ENCODE measurements around the gene FAM3D.

FAM3D gene

DNA sequence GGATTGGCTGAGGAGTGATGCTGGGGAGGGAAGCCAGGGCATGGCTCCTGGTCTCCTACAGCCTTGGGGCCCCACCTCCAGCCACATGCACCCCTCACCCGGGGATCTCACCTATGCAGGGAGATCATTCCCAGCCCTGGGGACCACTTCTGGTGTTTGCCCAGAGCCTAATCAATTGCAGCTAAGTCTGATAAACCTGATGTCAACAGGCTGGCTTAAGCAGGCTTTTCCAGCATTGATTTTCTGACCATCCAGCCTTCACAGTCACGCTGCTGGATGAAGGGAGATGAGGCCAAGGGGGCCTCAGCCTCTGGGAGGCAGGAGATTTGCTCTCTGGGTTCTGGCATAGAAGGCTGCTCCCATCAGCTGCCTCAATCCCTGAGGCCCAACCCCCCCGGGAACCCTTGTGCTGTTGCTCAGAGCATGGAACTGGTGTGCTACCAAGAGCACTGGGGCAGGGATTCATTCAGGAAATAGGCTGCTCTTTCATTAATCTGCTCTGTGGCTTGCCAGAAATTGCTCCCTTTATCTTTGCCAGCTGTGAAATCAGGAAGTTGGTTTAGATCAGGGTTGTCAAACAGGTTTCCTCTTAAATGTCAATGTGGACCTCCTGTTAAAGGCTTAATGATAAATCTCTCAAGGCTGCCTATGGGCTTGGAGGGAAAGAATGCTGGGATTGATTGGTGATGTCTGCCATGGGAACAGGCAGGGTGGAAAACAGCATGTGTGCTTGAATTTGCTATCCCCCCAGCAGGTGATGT lies 19.0 kb downstream of the FAM3D start:
- no peaks in the 10 kb centered on the region for H4K20me1 ChIP-seq (ENCODE audit: insufficient read depth, low read length, poor library complexity, severe bottlenecking)
- no peaks in the 10 kb centered on the region for H3K27me3 ChIP-seq (ENCODE audit: insufficient read depth, low read length, poor library complexity, severe bottlenecking)
- H3K9me3 ChIP-seq (ENCODE audit: insufficient read depth, low read depth, low read length): peaks cover 6% of the 10 kb centered on the region; the same call in 1 of the 2 replicates
- no peaks in the 10 kb centered on the region for H3K9me2 ChIP-seq (replicated peaks; ENCODE audit: low read depth, low read length)
- H3K9ac ChIP-seq (ENCODE audit: low read depth, low read length, poor library complexity, severe bottlenecking): no peak overlapping the region
- no peak for TF ChIP-seq EZH2phosphoT487 (IDR thresholded peaks at IDR 0.05; ENCODE audit: borderline replicate concordance)
- TF ChIP-seq CTCF (conservative IDR thresholded peaks at IDR 0.05; ENCODE audit: low read length): no peak
- H3K36me3 ChIP-seq (ENCODE audit: insufficient read depth, low read length): no peaks in the 10 kb centered on the region
- no peak overlapping the region for H2AFZ ChIP-seq (ENCODE audit: low read length)
- peaks cover 16% of the 10 kb centered on the region for H3K4me1 ChIP-seq (ENCODE audit: insufficient read depth, low read length, poor library complexity, severe bottlenecking)
- H3K79me2 ChIP-seq (ENCODE audit: insufficient read depth, low read length): no peaks in the 10 kb centered on the region
- H3F3A ChIP-seq (ENCODE audit: low read depth): no peaks in the 10 kb centered on the region
- no peak overlapping the region for H3K4me2 ChIP-seq (ENCODE audit: low read depth, low read length, poor library complexity, severe bottlenecking)
- H3K4me3 ChIP-seq (ENCODE audit: low read length, poor library complexity, severe bottlenecking): no peak overlapping the region

DNA sequence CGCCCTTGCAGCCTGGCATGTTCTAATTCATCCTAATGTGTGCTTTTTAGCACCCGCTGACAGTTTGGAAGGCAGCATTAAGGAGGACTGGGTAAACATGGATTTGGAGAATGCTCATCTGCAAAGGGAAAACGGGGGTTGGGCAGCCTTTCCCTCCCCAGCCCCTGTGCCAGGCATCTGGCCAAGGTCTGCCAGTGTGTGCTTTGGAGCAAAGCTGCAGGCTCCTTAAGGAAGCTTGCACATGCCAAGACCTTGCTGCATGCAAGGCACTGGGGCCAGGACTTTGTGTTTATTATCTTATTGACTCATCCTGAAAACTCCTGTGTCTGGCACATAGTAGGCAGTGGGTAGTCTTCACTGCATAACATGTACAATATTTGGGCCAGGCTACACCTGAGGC lies 20.1 kb downstream of the FAM3D start:
- H3K4me2 ChIP-seq (ENCODE audit: low read depth, low read length, poor library complexity, severe bottlenecking): no peak overlapping the region
- no peak overlapping the region for H3K9ac ChIP-seq (ENCODE audit: low read depth, low read length, poor library complexity, severe bottlenecking)
- no peaks in the 10 kb centered on the region for H3K27me3 ChIP-seq (ENCODE audit: insufficient read depth, low read length, poor library complexity, severe bottlenecking)
- H3K9me2 ChIP-seq (replicated peaks; ENCODE audit: low read depth, low read length): no peaks in the 10 kb centered on the region
- H4K20me1 ChIP-seq (ENCODE audit: insufficient read depth, low read length, poor library complexity, severe bottlenecking): no peaks in the 10 kb centered on the region
- H3K36me3 ChIP-seq (ENCODE audit: insufficient read depth, low read length): no peaks in the 10 kb centered on the region
- no peak overlapping the region for H2AFZ ChIP-seq (ENCODE audit: low read length)
- H3F3A ChIP-seq (ENCODE audit: low read depth): no peaks in the 10 kb centered on the region
- H3K9me3 ChIP-seq (ENCODE audit: insufficient read depth, low read depth, low read length): peaks cover 6% of the 10 kb centered on the region; the same call in 1 of the 2 replicates
- no peaks in the 10 kb centered on the region for H3K79me2 ChIP-seq (ENCODE audit: insufficient read depth, low read length)
- TF ChIP-seq EZH2phosphoT487 (IDR thresholded peaks at IDR 0.05; ENCODE audit: borderline replicate concordance) (no peak), CTCF (conservative IDR thresholded peaks at IDR 0.05; ENCODE audit: low read length) (no peak)
- peaks cover 15% of the 10 kb centered on the region for H3K4me1 ChIP-seq (ENCODE audit: insufficient read depth, low read length, poor library complexity, severe bottlenecking)
- no peak overlapping the region for H3K4me3 ChIP-seq (ENCODE audit: low read length, poor library complexity, severe bottlenecking)

DNA sequence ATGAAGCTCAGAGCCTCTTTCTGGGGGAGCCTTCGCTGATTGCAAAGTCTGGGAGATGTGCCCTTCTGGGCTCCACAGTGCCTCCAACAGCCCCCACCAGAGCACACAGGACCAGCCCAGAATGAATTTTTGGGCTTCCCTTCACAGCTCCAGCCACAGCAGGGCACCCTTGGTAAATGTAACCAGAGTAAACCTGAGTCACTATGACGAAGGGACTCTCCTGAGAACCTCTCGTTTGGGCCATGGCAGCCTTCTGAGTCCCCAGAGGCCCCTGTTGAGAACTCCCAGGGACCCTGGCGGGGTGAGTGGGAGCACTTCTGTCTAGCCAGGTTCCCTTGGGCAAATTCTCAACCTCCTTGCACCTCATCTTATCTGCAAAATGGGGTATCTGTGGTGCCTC lies 20.8 kb downstream of the FAM3D start:
- Histone ChIP-seq H3K9me2 (replicated peaks; ENCODE audit: low read depth, low read length) (no peaks in the 10 kb centered on the region), H3K4me1 (ENCODE audit: insufficient read depth, low read length, poor library complexity, severe bottlenecking) (peaks cover 8% of the 10 kb centered on the region), H3K4me3 (ENCODE audit: low read length, poor library complexity, severe bottlenecking) (no peak overlapping the region), H2AFZ (ENCODE audit: low read length) (no peak overlapping the region), H3K9ac (ENCODE audit: low read depth, low read length, poor library complexity, severe bottlenecking) (no peak overlapping the region), H3K79me2 (ENCODE audit: insufficient read depth, low read length) (no peaks in the 10 kb centered on the region), H3K27me3 (ENCODE audit: insufficient read depth, low read length, poor library complexity, severe bottlenecking) (no peaks in the 10 kb centered on the region), H3K4me2 (ENCODE audit: low read depth, low read length, poor library complexity, severe bottlenecking) (no peak overlapping the region), H3F3A (ENCODE audit: low read depth) (no peaks in the 10 kb centered on the region), H3K9me3 (ENCODE audit: insufficient read depth, low read depth, low read length) (peaks cover 6% of the 10 kb centered on the region; the same call in 1 of the 2 replicates), H3K36me3 (ENCODE audit: insufficient read depth, low read length) (no peaks in the 10 kb centered on the region), H4K20me1 (ENCODE audit: insufficient read depth, low read length, poor library complexity, severe bottlenecking) (no peaks in the 10 kb centered on the region)
- TF ChIP-seq EZH2phosphoT487 (IDR thresholded peaks at IDR 0.05; ENCODE audit: borderline replicate concordance) (no peak), CTCF (conservative IDR thresholded peaks at IDR 0.05; ENCODE audit: low read length) (no peak)

Measured in Loucy (cell line).